GM23338 (cell line): ENCODE results near the gene MTF1. TPM values are rescaled to one million over a fixed set of nuclear protein-coding genes. Genes with fewer than 3 reads are reported as not detected.

ENCODE experiments used
- ATAC-seq: fragments of 200-7000 bp; cut with Tn5 transposase; 3 replicates; pipeline ENCODE4 v1.9.1; 2020
- DNase-seq: peaks from one replicate; pipeline ENCODE4 v3.0.0-alpha.2; 2015; ENCODE audit warnings: low spot score
- H2AFZ ChIP-seq: fragments of 200-600 bp; sonication (generic); 2 replicates; pipeline ENCODE4 v1.8.0; 2016; ENCODE audit warnings: antibody characterized with exemption, mild to moderate bottlenecking, moderate library complexity
- H3F3A ChIP-seq: fragments of 200-600 bp; sonication (generic); replicated peaks from 2 replicates; pipeline ENCODE4 v1.8.0; 2017; ENCODE audit warnings: antibody characterized with exemption, mixed run types, low read depth
- H3K27ac ChIP-seq: fragments of 200-600 bp; sonication (generic); 2 replicates; pipeline ENCODE4 v1.6.1; 2016; ENCODE audit warnings: low read depth
- H3K27me3 ChIP-seq: fragments of 200-600 bp; sonication (generic); 2 replicates; pipeline ENCODE4 v1.8.0; 2016; ENCODE audit warnings: mild to moderate bottlenecking, mixed run types, moderate library complexity; ENCODE audit not compliant: insufficient read depth
- H3K36me3 ChIP-seq: fragments of 200-600 bp; sonication (generic); 2 replicates; pipeline ENCODE4 v1.8.0; 2016; ENCODE audit warnings: mild to moderate bottlenecking; ENCODE audit not compliant: insufficient read depth
- H3K4me1 ChIP-seq: fragments of 200-600 bp; sonication (generic); 2 replicates; pipeline ENCODE4 v1.8.0; 2016; ENCODE audit warnings: mild to moderate bottlenecking, moderate library complexity; ENCODE audit not compliant: insufficient read depth
- H3K4me2 ChIP-seq: fragments of 200-600 bp; sonication (generic); 2 replicates; pipeline ENCODE4 v1.7.1; 2017; ENCODE audit warnings: mixed run types
- H3K4me3 ChIP-seq: fragments of 200-600 bp; sonication (generic); 2 replicates; pipeline ENCODE4 v1.6.1; 2016; ENCODE audit warnings: mixed run types
- H3K79me2 ChIP-seq: fragments of 200-600 bp; sonication (generic); replicated peaks from 2 replicates; pipeline ENCODE4 v1.8.0; 2017; ENCODE audit warnings: mild to moderate bottlenecking; ENCODE audit not compliant: insufficient read depth
- H3K9me2 ChIP-seq: fragments of 200-600 bp; sonication (generic); 2 replicates; pipeline ENCODE4 v1.8.0; 2017; ENCODE audit not compliant: insufficient read depth
- H4K20me1 ChIP-seq: fragments of 200-600 bp; sonication (generic); replicated peaks from 2 replicates; pipeline ENCODE4 v1.8.0; 2017; ENCODE audit warnings: mild to moderate bottlenecking; ENCODE audit not compliant: insufficient read depth
- H3K27ac Mint-ChIP-seq: 2 replicates; pipeline ENCODE4 v1.8.0; 2020; ENCODE audit warnings: inconsistent platforms, mild to moderate bottlenecking, moderate library complexity, mixed read lengths
- H3K27me3 Mint-ChIP-seq: 3 replicates; pipeline ENCODE4 v1.8.0; 2022; ENCODE audit warnings: low read depth, mild to moderate bottlenecking, moderate library complexity, mixed read lengths, inconsistent platforms; ENCODE audit not compliant: insufficient read depth, poor library complexity
- H3K36me3 Mint-ChIP-seq: 3 replicates; pipeline ENCODE4 v1.8.0; 2021; ENCODE audit warnings: low read depth, mild to moderate bottlenecking, inconsistent platforms, moderate library complexity, mixed read lengths
- H3K4me1 Mint-ChIP-seq: 3 replicates; pipeline ENCODE4 v1.8.0; 2020; ENCODE audit warnings: mild to moderate bottlenecking, inconsistent platforms, mixed read lengths
- H3K4me3 Mint-ChIP-seq: 3 replicates; pipeline ENCODE4 v1.8.0; 2021; ENCODE audit warnings: moderate library complexity, mild to moderate bottlenecking, inconsistent platforms, mixed read lengths
- H3K9me3 Mint-ChIP-seq: 3 replicates; pipeline ENCODE4 v1.8.0; 2020; ENCODE audit warnings: moderate library complexity, mild to moderate bottlenecking, inconsistent platforms, mixed read lengths
- CREB1 ChIP-seq: fragments of 250-450 bp; sonication (Bioruptor Pico); IDR thresholded peaks from 2 replicates; pipeline ENCODE4 v1.5.0; 2020; ENCODE audit warnings: low read depth, mild to moderate bottlenecking, moderate library complexity
- EZH2 ChIP-seq: fragments of 200-600 bp; sonication (generic); IDR thresholded peaks from one replicate; pipeline ENCODE4 v1.8.0; 2017; ENCODE audit warnings: antibody characterized with exemption, mild to moderate bottlenecking, low read depth; ENCODE audit not compliant: unreplicated experiment
- EZH2phosphoT487 ChIP-seq: fragments of 200-600 bp; sonication (generic); IDR thresholded peaks from one replicate; pipeline ENCODE4 v1.8.1; 2018; ENCODE audit warnings: antibody characterized with exemption; ENCODE audit not compliant: unreplicated experiment
- NANOG ChIP-seq: IDR thresholded peaks from 2 replicates; pipeline ENCODE4 v1.6.1; 2016; ENCODE audit warnings: antibody characterized with exemption, borderline replicate concordance
- STAT1 ChIP-seq: IDR thresholded peaks from one replicate; pipeline ENCODE4 v1.6.1; 2016; ENCODE audit warnings: antibody characterized with exemption; ENCODE audit not compliant: unreplicated experiment
- polyA plus RNA-seq: library from polyadenylated mRNA; unstranded; fragments of >200 nt; fragmentation: Nextera tagmentation; extraction: Ambion mirVana; gene quantifications from 2 replicates; pipeline ENCODE4 v1.2.1, GENCODE V29; 2016
- total RNA-seq: library from RNA; depleted of rRNA; stranded (reverse); fragments of >200 nt; shearing (Covaris generic); gene quantifications from 2 replicates; pipeline ENCODE4 v1.2.3, GENCODE V29; 2014
- TF ChIP-seq, protein P1 (sequence below), 2 experiments: fragments of 200-600 bp in 1 of 2; sonication (generic) in 1 of 2; conservative IDR thresholded peaks; 2 replicates each; pipeline versions ENCODE4 v1.5.1 to v1.6.1; 2016 to 2017; ENCODE audit warnings: antibody characterized with exemption in 2 of 2, low read depth in 2 of 2, mild to moderate bottlenecking in 2 of 2, moderate library complexity in 1 of 2
- TF ChIP-seq, protein P2 (sequence below): fragments of 250-450 bp; sonication (Bioruptor Pico); IDR thresholded peaks from 2 replicates; pipeline ENCODE4 v1.5.0; 2020; ENCODE audit warnings: mild to moderate bottlenecking, moderate library complexity

The MTF1 gene
- total and polyA plus RNA-seq, 2 experiments from 2014 or later: 4.5 to 5.6 TPM

DNA sequence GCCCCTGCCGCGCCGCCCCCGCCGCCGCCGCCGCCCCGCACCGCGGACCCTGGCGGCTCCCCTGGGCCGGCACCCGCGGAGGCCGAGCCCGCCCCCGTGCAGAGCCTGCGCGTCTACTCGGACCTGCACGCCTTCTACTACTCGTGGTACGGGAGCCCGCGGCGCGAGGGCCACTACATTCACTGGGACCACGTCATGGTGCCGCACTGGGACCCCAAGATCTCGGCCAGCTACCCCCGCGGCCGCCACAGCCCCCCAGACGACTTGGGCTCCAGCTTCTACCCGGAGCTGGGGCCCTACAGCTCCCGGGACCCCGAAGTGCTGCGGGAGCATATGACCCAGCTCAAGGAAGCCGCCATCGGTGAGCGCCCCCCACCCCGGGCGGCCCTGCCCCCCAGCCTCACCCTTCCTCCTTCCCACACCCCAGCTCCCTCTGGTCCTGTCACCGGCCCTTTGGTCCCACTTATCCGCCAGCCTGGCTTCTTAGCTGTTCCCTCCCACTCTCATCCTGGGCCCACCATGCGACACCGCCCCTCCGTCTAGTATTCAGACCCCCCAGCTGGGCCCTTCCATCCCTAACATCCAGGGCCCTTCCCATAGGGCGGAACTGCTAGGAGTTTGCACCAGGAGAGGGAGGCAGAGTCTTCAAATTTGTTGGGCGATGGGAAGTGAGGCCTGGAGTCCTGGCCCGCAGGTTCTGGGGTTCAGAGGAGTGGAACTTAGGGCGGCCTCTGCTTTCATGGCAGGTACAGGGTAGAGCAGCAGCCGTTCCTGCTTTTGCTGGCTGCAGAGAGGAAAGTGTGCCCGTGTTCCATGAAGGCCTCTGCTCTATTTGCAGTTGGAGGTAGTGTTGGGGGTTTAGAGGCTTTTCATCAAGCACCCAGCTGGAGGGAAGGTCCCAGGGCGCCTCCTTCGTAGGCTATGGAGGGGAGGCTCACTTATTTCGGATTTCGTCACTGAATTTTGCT is 64.7 kb downstream of the MTF1 start:
- Mint-ChIP-seq H3K4me3 (peak overlapping the region; percentile 74), H3K4me1 (peaks cover 12% of the 10 kb centered on the region), H3K36me3 (peaks cover 11% of the 10 kb centered on the region; the same call in 2 of the 3 replicates), H3K27ac (no peak overlapping the region), H3K27me3 (peaks cover 39% of the 10 kb centered on the region), H3K9me3 (no peaks in the 10 kb centered on the region)
- Histone ChIP-seq H3F3A (peaks cover 11% of the 10 kb centered on the region; the same call in 1 of the 2 replicates), H3K4me3 (peak overlapping the region; percentile 67), H2AFZ (peak overlapping the region; percentile 76; the same call in 1 of the 2 replicates), H3K79me2 (no peaks in the 10 kb centered on the region), H3K4me2 (peak overlapping the region; percentile 81), H3K27ac (no peak overlapping the region), H3K9me2 (no peaks in the 10 kb centered on the region), H4K20me1 (peaks cover 5% of the 10 kb centered on the region; the same call in 1 of the 2 replicates), H3K4me1 (peaks cover 6% of the 10 kb centered on the region), H3K36me3 (no peaks in the 10 kb centered on the region), H3K27me3 (peaks cover 53% of the 10 kb centered on the region)
- ATAC-seq (peak; percentile 27), DNase-seq (peak; percentile 53)
- TF ChIP-seq, protein P1, sequence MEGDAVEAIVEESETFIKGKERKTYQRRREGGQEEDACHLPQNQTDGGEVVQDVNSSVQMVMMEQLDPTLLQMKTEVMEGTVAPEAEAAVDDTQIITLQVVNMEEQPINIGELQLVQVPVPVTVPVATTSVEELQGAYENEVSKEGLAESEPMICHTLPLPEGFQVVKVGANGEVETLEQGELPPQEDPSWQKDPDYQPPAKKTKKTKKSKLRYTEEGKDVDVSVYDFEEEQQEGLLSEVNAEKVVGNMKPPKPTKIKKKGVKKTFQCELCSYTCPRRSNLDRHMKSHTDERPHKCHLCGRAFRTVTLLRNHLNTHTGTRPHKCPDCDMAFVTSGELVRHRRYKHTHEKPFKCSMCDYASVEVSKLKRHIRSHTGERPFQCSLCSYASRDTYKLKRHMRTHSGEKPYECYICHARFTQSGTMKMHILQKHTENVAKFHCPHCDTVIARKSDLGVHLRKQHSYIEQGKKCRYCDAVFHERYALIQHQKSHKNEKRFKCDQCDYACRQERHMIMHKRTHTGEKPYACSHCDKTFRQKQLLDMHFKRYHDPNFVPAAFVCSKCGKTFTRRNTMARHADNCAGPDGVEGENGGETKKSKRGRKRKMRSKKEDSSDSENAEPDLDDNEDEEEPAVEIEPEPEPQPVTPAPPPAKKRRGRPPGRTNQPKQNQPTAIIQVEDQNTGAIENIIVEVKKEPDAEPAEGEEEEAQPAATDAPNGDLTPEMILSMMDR (conservative IDR thresholded peaks at IDR 0.05; ENCODE audit: low read depth in 2 of 2): peak; percentile 21 to 54; a peak in 2 of 4 replicates
- TF ChIP-seq NANOG (no peak), EZH2 (peak; percentile 3), EZH2phosphoT487 (no peak), STAT1 (no peak), CREB1 (no peak)
- TF ChIP-seq, protein P2, sequence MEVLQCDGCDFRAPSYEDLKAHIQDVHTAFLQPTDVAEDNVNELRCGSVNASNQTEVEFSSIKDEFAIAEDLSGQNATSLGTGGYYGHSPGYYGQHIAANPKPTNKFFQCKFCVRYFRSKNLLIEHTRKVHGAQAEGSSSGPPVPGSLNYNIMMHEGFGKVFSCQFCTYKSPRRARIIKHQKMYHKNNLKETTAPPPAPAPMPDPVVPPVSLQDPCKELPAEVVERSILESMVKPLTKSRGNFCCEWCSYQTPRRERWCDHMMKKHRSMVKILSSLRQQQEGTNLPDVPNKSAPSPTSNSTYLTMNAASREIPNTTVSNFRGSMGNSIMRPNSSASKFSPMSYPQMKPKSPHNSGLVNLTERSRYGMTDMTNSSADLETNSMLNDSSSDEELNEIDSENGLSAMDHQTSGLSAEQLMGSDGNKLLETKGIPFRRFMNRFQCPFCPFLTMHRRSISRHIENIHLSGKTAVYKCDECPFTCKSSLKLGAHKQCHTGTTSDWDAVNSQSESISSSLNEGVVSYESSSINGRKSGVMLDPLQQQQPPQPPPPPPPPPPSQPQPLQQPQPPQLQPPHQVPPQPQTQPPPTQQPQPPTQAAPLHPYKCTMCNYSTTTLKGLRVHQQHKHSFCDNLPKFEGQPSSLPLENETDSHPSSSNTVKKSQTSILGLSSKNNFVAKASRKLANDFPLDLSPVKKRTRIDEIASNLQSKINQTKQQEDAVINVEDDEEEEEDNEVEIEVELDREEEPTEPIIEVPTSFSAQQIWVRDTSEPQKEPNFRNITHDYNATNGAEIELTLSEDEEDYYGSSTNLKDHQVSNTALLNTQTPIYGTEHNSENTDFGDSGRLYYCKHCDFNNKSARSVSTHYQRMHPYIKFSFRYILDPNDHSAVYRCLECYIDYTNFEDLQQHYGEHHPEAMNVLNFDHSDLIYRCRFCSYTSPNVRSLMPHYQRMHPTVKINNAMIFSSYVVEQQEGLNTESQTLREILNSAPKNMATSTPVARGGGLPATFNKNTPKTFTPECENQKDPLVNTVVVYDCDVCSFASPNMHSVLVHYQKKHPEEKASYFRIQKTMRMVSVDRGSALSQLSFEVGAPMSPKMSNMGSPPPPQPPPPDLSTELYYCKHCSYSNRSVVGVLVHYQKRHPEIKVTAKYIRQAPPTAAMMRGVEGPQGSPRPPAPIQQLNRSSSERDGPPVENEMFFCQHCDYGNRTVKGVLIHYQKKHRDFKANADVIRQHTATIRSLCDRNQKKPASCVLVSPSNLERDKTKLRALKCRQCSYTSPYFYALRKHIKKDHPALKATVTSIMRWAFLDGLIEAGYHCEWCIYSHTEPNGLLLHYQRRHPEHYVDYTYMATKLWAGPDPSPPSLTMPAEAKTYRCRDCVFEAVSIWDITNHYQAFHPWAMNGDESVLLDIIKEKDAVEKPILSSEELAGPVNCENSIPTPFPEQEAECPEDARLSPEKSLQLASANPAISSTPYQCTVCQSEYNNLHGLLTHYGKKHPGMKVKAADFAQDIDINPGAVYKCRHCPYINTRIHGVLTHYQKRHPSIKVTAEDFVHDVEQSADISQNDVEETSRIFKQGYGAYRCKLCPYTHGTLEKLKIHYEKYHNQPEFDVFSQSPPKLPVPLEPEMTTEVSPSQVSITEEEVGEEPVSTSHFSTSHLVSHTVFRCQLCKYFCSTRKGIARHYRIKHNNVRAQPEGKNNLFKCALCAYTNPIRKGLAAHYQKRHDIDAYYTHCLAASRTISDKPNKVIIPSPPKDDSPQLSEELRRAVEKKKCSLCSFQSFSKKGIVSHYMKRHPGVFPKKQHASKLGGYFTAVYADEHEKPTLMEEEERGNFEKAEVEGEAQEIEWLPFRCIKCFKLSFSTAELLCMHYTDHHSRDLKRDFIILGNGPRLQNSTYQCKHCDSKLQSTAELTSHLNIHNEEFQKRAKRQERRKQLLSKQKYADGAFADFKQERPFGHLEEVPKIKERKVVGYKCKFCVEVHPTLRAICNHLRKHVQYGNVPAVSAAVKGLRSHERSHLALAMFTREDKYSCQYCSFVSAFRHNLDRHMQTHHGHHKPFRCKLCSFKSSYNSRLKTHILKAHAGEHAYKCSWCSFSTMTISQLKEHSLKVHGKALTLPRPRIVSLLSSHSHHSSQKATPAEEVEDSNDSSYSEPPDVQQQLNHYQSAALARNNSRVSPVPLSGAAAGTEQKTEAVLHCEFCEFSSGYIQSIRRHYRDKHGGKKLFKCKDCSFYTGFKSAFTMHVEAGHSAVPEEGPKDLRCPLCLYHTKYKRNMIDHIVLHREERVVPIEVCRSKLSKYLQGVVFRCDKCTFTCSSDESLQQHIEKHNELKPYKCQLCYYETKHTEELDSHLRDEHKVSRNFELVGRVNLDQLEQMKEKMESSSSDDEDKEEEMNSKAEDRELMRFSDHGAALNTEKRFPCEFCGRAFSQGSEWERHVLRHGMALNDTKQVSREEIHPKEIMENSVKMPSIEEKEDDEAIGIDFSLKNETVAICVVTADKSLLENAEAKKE (CRISPR knock-in tag): no peak
